Sigmoid colon (tissue), 4 donors: Measurements from ENCODE around the gene FCGR3B.
"Not testable (repeated sequence)": the region's sequence is repeated elsewhere in the genome, so short reads cannot be mapped to it uniquely, and the experiment has no call there.

Source experiments
- CTCF ChIP-seq, 4 experiments: fragments of 450-650 bp in 3 of 4; fragments of 200-600 bp in 1 of 4; IDR thresholded peaks; one replicate each; pipeline ENCODE4 v1.5.1; 2016 to 2019; ENCODE audit warnings: antibody characterized with exemption in 4 of 4, mild to moderate bottlenecking in 3 of 4, moderate library complexity in 2 of 4
- EP300 ChIP-seq, 4 donors: sonication (generic); formaldehyde crosslinking; IDR thresholded peaks; one replicate each; pipeline ENCODE4 v1.6.1; 2017; ENCODE audit warnings: antibody characterized with exemption in 4 of 4
- POLR2A ChIP-seq, 2 donors: fragments of 450-650 bp; IDR thresholded peaks; one replicate each; pipeline ENCODE4 v1.6.1; 2016; ENCODE audit warnings: antibody characterized with exemption in 2 of 2, mild to moderate bottlenecking in 2 of 2, moderate library complexity in 2 of 2
- POLR2AphosphoS5 ChIP-seq, 4 donors: sonication (generic); formaldehyde crosslinking; IDR thresholded peaks; one replicate each; pipeline ENCODE4 v1.6.1; 2017; ENCODE audit warnings: antibody characterized with exemption in 4 of 4

DNA sequence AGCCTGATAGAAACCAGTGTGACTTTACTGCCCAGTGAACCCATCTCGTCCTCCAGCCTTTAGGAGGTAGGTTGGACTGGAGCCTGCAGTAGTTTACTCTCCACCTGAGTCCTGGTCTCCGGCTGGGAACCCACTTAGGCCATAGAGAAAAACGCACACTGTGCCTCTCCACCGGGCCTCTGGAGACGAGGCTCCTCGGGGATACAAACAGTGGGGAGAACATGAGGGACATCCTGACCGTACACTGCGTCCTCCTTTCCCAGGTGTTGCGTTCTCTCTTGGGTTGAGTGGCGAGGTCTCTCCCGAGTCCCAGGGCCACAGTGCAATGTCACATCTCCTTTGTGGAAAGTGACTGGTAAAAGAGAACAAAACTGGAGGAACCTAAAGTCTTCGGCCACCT, 26.0 kb downstream of the FCGR3B start:
- TF ChIP-seq CTCF, POLR2AphosphoS5, POLR2A, EP300 (IDR thresholded peaks at IDR 0.05): not testable (repeated sequence)
